Measurements from ENCODE around the gene PRKACB.
"Not testable (repeated sequence)": the region's sequence is repeated elsewhere in the genome, so short reads cannot be mapped to it uniquely, and the experiment has no call there.

The PRKACB gene

DNA sequence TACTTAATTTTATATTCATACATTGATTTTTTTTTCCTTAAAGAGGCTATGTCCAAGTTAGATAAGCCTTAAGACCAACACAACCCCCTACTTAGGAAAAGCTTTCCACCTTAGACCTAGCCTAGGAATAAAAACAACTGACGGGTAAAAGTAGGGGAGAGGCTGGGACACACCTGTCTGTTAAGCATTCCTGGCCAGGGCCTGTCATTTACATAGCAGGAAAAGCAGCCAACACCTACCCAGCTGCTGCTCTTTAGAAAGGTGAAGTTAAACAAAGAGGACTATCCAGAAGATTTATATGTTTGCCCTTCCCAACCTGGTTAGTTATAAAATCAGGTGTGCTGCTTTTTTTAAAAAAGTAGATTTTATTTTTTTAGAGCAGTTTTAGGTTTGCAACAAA is 128.3 kb downstream of the PRKACB start:
- no peak for DNase-seq

DNA sequence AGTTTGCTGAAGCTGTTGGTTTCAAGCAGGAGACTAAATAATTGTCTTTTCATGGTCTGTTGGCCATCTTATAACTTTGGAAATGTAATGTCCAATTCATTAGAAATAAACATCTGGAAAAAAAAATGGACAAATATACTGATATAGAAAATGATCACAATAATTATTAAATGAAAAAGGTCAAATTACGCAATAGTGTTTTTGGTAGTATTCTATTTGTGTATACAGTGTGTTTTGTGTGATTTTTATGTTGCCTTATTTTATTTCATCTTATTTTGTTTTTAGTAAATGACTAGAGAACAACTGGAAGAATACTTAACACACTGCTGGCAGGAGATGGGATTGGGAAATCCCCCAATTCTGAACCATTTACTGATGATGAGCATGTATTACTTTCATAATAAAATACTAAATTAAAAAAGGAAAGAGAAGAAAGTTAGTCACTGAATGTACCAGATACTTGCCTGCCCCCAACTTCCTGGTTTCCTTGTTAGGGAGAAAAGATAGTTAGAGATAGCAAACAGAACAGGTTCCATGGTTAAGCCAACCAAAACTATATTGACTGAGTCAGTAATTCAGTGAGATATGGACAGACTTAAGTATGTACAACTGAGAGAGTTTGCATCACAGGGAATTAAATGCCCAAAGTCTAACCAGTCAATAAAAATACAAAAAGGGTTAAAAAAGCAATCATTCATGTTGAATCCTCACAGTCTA is 133.4 kb downstream of the PRKACB start:
- DNase-seq, result no peak

DNA sequence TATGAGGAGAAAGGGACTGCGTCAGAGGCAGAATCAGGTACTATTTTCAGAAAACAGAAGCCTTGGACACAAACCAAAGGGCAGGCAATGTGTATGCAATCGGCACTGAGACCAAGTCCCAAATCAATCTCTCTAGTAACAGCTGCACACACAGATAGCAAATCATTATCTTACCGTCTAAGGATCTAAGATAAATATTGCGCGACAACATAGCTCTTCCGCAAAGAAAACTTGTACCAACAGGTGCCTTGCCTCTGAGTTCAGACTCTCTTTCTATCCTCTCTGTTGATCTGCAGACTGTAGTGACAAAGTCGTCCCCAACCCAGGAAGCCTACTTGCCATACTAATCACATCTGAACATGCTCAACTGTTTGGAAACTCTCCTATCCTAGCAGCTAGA is 134.8 kb downstream of the PRKACB start:
- no peak for DNase-seq

DNA sequence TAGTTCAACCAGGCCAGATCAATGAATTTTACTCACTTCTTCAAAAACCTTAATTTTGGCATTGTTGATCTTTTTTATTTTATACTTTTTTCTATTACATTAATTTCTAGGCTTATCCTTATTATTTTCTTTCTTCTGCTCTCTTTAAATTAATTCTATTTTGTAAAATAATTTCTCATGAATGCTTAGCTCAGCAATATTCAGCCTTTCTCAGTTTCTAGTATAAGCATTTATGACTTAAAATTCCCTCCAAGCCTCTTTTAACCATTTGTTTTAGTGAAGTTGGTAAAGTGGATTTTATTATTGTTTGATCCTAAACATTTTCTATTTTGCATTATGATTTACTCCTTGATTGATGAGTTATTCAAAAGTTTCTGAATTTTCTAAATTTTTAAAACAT is 136.8 kb downstream of the PRKACB start:
- no peak for DNase-seq

DNA sequence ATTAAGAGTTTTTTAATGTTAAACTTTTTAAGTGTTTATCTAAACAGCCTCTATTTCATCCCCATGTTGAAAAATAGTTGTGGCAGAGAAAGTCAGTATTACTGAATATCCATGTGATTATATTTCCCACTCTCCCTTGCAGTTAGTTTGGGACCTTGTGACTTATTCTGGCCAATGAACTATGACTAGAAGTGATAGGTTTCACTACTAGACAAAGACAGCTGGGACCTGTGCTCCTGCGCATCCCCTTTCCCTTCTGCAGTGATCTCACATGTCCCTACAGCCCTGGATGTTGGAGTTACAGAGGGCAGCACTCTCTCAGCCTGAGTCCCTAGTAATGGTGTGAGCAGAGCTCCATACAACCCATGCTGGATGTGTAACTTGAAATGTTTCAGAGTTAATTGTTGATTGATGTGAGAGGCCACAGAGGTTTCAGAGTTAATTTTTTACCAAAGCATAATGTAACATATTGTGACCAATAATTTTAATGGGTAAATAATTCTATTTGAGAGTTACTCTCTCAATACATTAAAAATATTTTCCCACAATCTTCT is 138.8 kb downstream of the PRKACB start:
- DNase-seq, result no peak

DNA sequence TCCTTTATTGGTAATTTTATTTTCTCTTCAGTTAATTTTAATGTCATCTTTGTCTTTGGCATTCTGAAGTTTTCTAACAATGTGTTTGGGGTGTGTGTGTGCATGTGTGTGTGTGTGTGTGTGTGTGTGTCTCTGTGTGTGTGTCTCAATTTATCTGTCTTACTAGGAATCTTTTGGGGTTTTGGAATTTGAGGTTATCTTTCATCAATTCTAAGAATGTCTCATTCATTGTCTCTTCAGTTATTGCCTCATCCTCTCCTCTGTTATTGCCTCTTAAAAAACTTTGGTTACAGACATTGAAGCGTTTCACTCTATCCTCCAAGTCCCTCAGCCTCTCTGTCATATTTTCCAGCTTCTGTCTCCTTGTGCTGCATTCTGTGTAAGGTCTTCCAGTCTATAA is 139.3 kb downstream of the PRKACB start:
- DNase-seq, result no peak

DNA sequence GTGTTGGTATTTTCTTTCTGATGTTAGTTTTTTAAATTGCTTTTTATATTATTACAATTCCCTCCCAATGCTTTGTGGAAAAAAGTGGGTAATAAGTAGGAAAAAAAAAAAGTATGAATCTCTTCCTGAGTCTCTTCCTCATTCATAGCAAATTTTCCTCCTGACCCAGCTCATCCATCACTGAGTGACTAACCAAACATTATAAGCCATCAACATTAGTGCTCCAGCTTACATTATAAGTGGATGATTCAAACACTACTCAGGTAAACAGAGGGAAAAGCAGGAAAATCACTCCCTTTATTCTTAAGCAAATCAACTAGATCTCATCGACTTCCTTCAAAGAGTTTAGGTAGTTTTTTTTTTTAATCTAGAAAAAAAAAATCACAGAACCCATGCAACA is 142.0 kb downstream of the PRKACB start:
- no peak for DNase-seq

DNA sequence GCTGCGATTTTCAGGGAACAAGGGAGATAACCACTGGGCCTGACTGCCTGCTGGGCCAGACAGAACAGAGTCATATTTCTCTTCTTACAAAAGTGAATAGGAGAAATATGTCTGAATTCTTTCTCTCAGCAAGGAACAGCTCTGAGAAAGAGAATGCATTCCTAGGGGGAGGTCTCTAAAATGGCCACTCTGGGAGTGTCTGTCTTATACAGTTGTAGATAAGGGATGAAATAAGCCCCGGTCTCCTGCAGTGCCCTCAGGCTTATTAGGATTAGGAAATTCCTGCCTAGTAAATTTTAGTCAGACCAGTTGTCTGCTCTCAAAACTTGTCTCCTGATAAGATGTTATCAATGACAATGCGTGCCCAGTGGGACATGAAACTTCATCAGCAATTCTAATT is 143.3 kb downstream of the PRKACB start:
- not testable (repeated sequence) for DNase-seq
